IMR-90 (cell line): ENCODE data around the gene OGFOD1.

ENCODE experiments used
- RCOR1 ChIP-seq: IDR thresholded peaks from 2 replicates; pipeline ENCODE4 v1.6.1; 2012; ENCODE audit warnings: mild to moderate bottlenecking, low read length, improper control_type of control experiment; ENCODE audit not compliant: insufficient replicate concordance
- SMC3 ChIP-seq: fragments of 150-350 bp; IDR thresholded peaks from 2 replicates; pipeline ENCODE4 v1.6.1; 2016; ENCODE audit warnings: low read depth, mild to moderate bottlenecking, antibody characterized with exemption, low read length, moderate library complexity
- TF ChIP-seq, protein P1 (sequence below): conservative IDR thresholded peaks from 2 replicates; pipeline ENCODE4 v1.5.1; 2012; ENCODE audit warnings: mild to moderate bottlenecking, low read depth, low read length, improper control_type of control experiment

DNA sequence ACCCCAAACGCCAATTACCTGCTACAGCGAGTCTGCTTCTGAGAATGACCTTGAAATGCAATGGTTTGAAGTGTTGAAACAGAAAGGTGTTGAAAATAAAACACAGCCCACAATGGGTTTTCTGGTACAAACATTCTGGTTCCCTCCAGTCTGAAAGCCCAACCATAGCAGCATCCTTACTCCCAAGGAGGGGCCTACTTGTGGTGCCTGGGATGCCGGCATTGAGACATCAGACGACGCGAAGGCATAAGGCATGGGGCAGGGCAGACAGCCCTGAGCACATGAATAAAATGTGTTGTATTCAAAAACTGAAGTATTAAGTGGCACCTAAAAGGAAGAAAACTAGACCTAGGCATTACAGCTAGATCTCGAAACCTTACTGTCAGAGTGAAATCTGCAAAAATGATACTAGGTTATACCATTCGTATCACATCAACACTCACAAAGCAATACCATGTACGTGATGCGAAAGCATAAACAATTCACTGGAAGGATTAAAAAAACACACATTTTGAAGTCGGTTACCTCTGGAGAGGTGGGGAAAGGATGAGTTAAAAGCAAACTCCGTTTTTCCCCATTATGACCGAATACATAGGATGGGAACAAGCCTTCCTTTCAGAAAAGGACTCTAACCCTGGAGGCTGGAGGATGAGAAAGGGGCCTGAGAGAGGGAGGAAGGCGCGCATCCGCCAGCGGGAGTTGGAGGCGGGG, 924 bp upstream of the OGFOD1 start:
- TF ChIP-seq, protein P1, sequence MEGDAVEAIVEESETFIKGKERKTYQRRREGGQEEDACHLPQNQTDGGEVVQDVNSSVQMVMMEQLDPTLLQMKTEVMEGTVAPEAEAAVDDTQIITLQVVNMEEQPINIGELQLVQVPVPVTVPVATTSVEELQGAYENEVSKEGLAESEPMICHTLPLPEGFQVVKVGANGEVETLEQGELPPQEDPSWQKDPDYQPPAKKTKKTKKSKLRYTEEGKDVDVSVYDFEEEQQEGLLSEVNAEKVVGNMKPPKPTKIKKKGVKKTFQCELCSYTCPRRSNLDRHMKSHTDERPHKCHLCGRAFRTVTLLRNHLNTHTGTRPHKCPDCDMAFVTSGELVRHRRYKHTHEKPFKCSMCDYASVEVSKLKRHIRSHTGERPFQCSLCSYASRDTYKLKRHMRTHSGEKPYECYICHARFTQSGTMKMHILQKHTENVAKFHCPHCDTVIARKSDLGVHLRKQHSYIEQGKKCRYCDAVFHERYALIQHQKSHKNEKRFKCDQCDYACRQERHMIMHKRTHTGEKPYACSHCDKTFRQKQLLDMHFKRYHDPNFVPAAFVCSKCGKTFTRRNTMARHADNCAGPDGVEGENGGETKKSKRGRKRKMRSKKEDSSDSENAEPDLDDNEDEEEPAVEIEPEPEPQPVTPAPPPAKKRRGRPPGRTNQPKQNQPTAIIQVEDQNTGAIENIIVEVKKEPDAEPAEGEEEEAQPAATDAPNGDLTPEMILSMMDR = no peak
- TF ChIP-seq RCOR1 = no peak
- TF ChIP-seq SMC3 = no peak
